H1 (cell line): ENCODE data around the gene CISH. TPM values are rescaled to one million over a fixed set of nuclear protein-coding genes. Genes with fewer than 3 reads are reported as not detected.

Source experiments
- CTCF ChIA-PET: fragments of 300-600 bp; sonication (Branson Sonifier 250); formaldehyde crosslinking; loops from one replicate; lab custom pipeline; 2021; ENCODE audit not compliant: partially characterized antibody; lab: Charles Lee
- POLR2A ChIA-PET: fragments of 300-600 bp; sonication (Branson Sonifier 250); formaldehyde crosslinking; loops from one replicate; lab custom pipeline; 2021; ENCODE audit warnings: inconsistent platforms; ENCODE audit not compliant: partially characterized antibody; lab: Charles Lee
- DNase-seq, 2 experiments: peaks; one replicate each; pipeline versions ENCODE4 v3.0.0 to v3.0.0-alpha.2; 2010 to 2022; ENCODE audit warnings: low spot score in 2 of 2, low read depth in 1 of 2, mixed read lengths in 1 of 2
- FAIRE-seq: peaks from 2 replicates; lab custom pipeline; 2011; peaks lifted over from hg19 to GRCh38; lab: Jason Lieb, UNC
- H2AFZ ChIP-seq: 2 replicates; pipeline ENCODE4 v1.8.1; 2012; ENCODE audit warnings: low read length, inconsistent platforms
- H2AK5ac ChIP-seq: 2 replicates; pipeline ENCODE4 v1.6.1; 2013; ENCODE audit warnings: low read depth, low read length
- H2BK120ac ChIP-seq: replicated peaks from 2 replicates; pipeline ENCODE3; 2013; ENCODE audit warnings: low read depth, low read length, inconsistent platforms
- H2BK12ac ChIP-seq: 2 replicates; pipeline ENCODE4 v1.6.1; 2013; ENCODE audit warnings: low read depth, low read length
- H2BK15ac ChIP-seq: 2 replicates; pipeline ENCODE4 v1.6.1; 2013; ENCODE audit warnings: low read length
- H2BK20ac ChIP-seq: 2 replicates; pipeline ENCODE4 v1.6.1; 2013; ENCODE audit warnings: low read length
- H2BK5ac ChIP-seq: 2 replicates; pipeline ENCODE4 v1.6.1; 2013; ENCODE audit warnings: low read depth, low read length
- H3K14ac ChIP-seq: 2 replicates; pipeline ENCODE4 v1.6.1; 2013; ENCODE audit warnings: inconsistent platforms; ENCODE audit not compliant: insufficient read length
- H3K18ac ChIP-seq: 2 replicates; pipeline ENCODE4 v1.6.1; 2013; ENCODE audit warnings: low read length; ENCODE audit errors: extremely low read depth
- H3K23ac ChIP-seq: 2 replicates; pipeline ENCODE4 v1.6.1; 2013; ENCODE audit warnings: inconsistent platforms; ENCODE audit not compliant: insufficient read length
- H3K23me2 ChIP-seq: 2 replicates; pipeline ENCODE4 v1.6.1; 2013; ENCODE audit warnings: low read depth, low read length
- H3K27ac ChIP-seq: 2 replicates; pipeline ENCODE4 v1.6.1; 2011; ENCODE audit warnings: low read depth, low read length, inconsistent platforms
- H3K27me3 ChIP-seq, 4 experiments: replicated peaks in 1 of 4; 1 replicate in 1 of 4; 2 replicates in 3 of 4; pipeline versions ENCODE4 v1.6.1 to v1.8.1; 2011 to 2013; ENCODE audit warnings: low read length in 3 of 4, mild to moderate bottlenecking in 3 of 4, inconsistent platforms in 2 of 4, mixed read lengths in 2 of 4, moderate library complexity in 1 of 4; ENCODE audit not compliant: control insufficient read depth in 3 of 4, insufficient read depth in 3 of 4; ENCODE audit errors: extremely low read depth in 1 of 4
- H3K36me3 ChIP-seq, 4 experiments: 2 replicates each; pipeline versions ENCODE4 v1.6.1 to v1.8.1; 2011 to 2013; ENCODE audit warnings: mild to moderate bottlenecking in 4 of 4, low read length in 3 of 4, moderate library complexity in 2 of 4, control low read depth in 1 of 4, inconsistent platforms in 1 of 4; ENCODE audit not compliant: insufficient read depth in 4 of 4, control insufficient read depth in 2 of 4
- H3K4ac ChIP-seq: replicated peaks from 2 replicates; pipeline ENCODE3; 2013; ENCODE audit warnings: low read length, low read depth, mixed read lengths, inconsistent platforms; ENCODE audit not compliant: insufficient read length
- H3K4me1 ChIP-seq, 4 experiments: replicated peaks in 1 of 4; 1 replicate in 1 of 4; 2 replicates in 3 of 4; pipeline versions ENCODE4 v1.6.1 to v1.8.1; 2011 to 2013; ENCODE audit warnings: low read length in 3 of 4, inconsistent platforms in 2 of 4, mixed read lengths in 1 of 4; ENCODE audit not compliant: insufficient read depth in 4 of 4, control insufficient read depth in 3 of 4
- H3K4me2 ChIP-seq, 2 experiments: 2 replicates each; pipeline versions ENCODE4 v1.6.1 to v1.8.1; 2011 to 2013; ENCODE audit warnings: low read depth in 2 of 2, low read length in 2 of 2, control low read depth in 1 of 2, inconsistent platforms in 1 of 2, mild to moderate bottlenecking in 1 of 2; ENCODE audit not compliant: insufficient read depth in 1 of 2
- H3K4me3 ChIP-seq, 4 experiments: fragments of 200-600, 300-600 bp in 1 of 4; sonication (generic), shearing (Covaris generic), sonication (Bioruptor Twin) in 1 of 4; 2 replicates each; pipeline versions ENCODE4 v1.5.1 to v1.8.1; 2011 to 2016; ENCODE audit warnings: low read length in 4 of 4, low read depth in 3 of 4, control low read depth in 2 of 4, inconsistent platforms in 2 of 4, mild to moderate bottlenecking in 2 of 4, mixed read lengths in 1 of 4, moderate library complexity in 1 of 4; ENCODE audit not compliant: insufficient read depth in 2 of 4; ENCODE audit errors: extremely low read depth in 1 of 4
- H3K56ac ChIP-seq: replicated peaks from 2 replicates; pipeline ENCODE3; 2013; ENCODE audit warnings: low read depth, mild to moderate bottlenecking, mixed read lengths, low read length, inconsistent platforms; ENCODE audit not compliant: insufficient read length
- H3K79me1 ChIP-seq: 2 replicates; pipeline ENCODE4 v1.6.1; 2013; ENCODE audit warnings: low read depth, low read length, control low read depth
- H3K79me2 ChIP-seq, 2 experiments: 2 replicates each; pipeline versions ENCODE4 v1.6.1 to v1.8.1; 2012 to 2013; ENCODE audit warnings: low read length in 2 of 2, mild to moderate bottlenecking in 2 of 2, inconsistent platforms in 1 of 2; ENCODE audit not compliant: insufficient read depth in 2 of 2, control insufficient read depth in 1 of 2
- H3K9ac ChIP-seq, 4 experiments: replicated peaks in 1 of 4; 1 replicate in 1 of 4; 2 replicates in 3 of 4; pipeline versions ENCODE4 v1.6.1 to v1.8.1; 2011 to 2013; ENCODE audit warnings: low read depth in 3 of 4, low read length in 3 of 4, control low read depth in 2 of 4, mild to moderate bottlenecking in 2 of 4, moderate library complexity in 2 of 4, inconsistent platforms in 1 of 4; ENCODE audit errors: extremely low read depth in 1 of 4
- H3K9me3 ChIP-seq, 2 experiments: 2 replicates each; pipeline versions ENCODE4 v1.6.1 to v1.8.1; 2012 to 2013; ENCODE audit warnings: mild to moderate bottlenecking in 2 of 2, moderate library complexity in 2 of 2, control low read depth in 1 of 2, inconsistent platforms in 1 of 2, low read depth in 1 of 2, low read length in 1 of 2, mixed read lengths in 1 of 2; ENCODE audit not compliant: insufficient read depth in 2 of 2
- H4K20me1 ChIP-seq, 2 experiments: replicated peaks in 1 of 2; 2 replicates each; pipeline versions ENCODE3 to v1.8.1; 2011 to 2013; ENCODE audit warnings: inconsistent platforms in 2 of 2, low read length in 2 of 2, mild to moderate bottlenecking in 1 of 2; ENCODE audit not compliant: insufficient read depth in 2 of 2, control insufficient read depth in 1 of 2
- H4K5ac ChIP-seq: 2 replicates; pipeline ENCODE4 v1.6.1; 2013; ENCODE audit warnings: low read length, low read depth, mixed read lengths, inconsistent platforms; ENCODE audit not compliant: insufficient read length
- H4K8ac ChIP-seq: 2 replicates; pipeline ENCODE4 v1.8.0; 2013; ENCODE audit warnings: mild to moderate bottlenecking, moderate library complexity, low read length, inconsistent platforms; ENCODE audit not compliant: insufficient read depth; ENCODE audit errors: extremely low read depth
- H4K91ac ChIP-seq: replicated peaks from 2 replicates; pipeline ENCODE3; 2013; ENCODE audit warnings: low read length, mixed read lengths, inconsistent platforms; ENCODE audit not compliant: insufficient read length
- CEBPB ChIP-seq: IDR thresholded peaks from 2 replicates; pipeline ENCODE4 v1.6.1; 2012; ENCODE audit warnings: low read depth, low read length
- MAX ChIP-seq: IDR thresholded peaks from 2 replicates; pipeline ENCODE4 v1.6.1; 2012; ENCODE audit warnings: inconsistent platforms
- TEAD4 ChIP-seq: IDR thresholded peaks from 2 replicates; pipeline ENCODE4 v1.6.1; 2012; ENCODE audit warnings: low read depth, low read length, inconsistent platforms, mixed read lengths
- WGBS, 2 experiments: shearing (Covaris generic) in 1 of 2; methylation state at CpG; one replicate each; pipeline versions ENCODE4 v1.1.6 to v1.1.7; 2013 to 2015; ENCODE audit warnings: low lambda C conversion rate in 2 of 2, mixed read lengths in 2 of 2, inconsistent platforms in 1 of 2, low coverage in 1 of 2, missing lambda C conversion rate in 1 of 2; ENCODE audit not compliant: insufficient replicate concordance in 2 of 2, insufficient coverage in 1 of 2, insufficient read length in 1 of 2; ENCODE audit errors: extremely low coverage in 1 of 2, missing lambda C conversion rate in 1 of 2; 5-methylcytosine and 5-hydroxymethylcytosine counted together
- polyA plus RNA-seq, 7 experiments: library from polyadenylated mRNA; depleted of rRNA in 3 of 7; stranded (reverse) in 5 of 7; unstranded in 2 of 7; fragments of >200 nt in 5 of 7; fragments of 200-250 nt in 2 of 7; gene quantifications; 1 replicate in 5 of 7; 2 replicates in 1 of 7; 4 replicates in 1 of 7; pipeline versions ENCODE4 v1.2.1 to v1.2.3, GENCODE V29; 2011 to 2013; ENCODE audit warnings: missing spikeins in 2 of 7, mixed read lengths in 2 of 7
- total RNA-seq: library from RNA; stranded (reverse); fragmentation: NEBNext Ultra II Directional; extraction: Animal tissue kit (Norgen Biotek cat#: 25700); gene quantifications from 2 replicates; pipeline ENCODE4 v1.2.1, GENCODE V29; 2021

The CISH gene
- total and polyA plus RNA-seq, 2 of the 8 experiments (the other 6 are each of a cell fraction or from before 2014, with no cell fraction given): 1.9 to 2.2 TPM

- TF ChIP-seq MAX (no peak), TEAD4 (0 out of 2 replicates have a peak, but pooled peaks have one; percentile 18), CEBPB (peak; percentile 78)
- ChIA-PET POLR2A (interaction anchor here (1.0 kb wide), 1 partner anchor 10 kb away, joined by 3 read pairs; no protein-coding TSS in a partner anchor), CTCF (interaction anchor here (7.1 to 46.5 kb wide), 2 partner anchors 15 to 31 kb away, joined by 70 to 863 read pairs; partner anchors contain the start of genes C3orf18, CISH, HEMK1 and MAPKAPK3)
- H3K79me1 ChIP-seq: no peaks in the 10 kb centered on the region
- H3K27ac ChIP-seq: no peak overlapping the region
- H3K14ac ChIP-seq: no peak overlapping the region
- no peak overlapping the region for H2BK12ac ChIP-seq
- no peak overlapping the region for H2BK20ac ChIP-seq
- H4K91ac ChIP-seq: no peak overlapping the region
- no peak overlapping the region for H3K18ac ChIP-seq
- no peak overlapping the region for H2BK120ac ChIP-seq
- no peak overlapping the region for H2BK15ac ChIP-seq
- no peak for DNase-seq
- no peak overlapping the region for H3K4me2 ChIP-seq
- peaks cover 0 to 2% (median 0%) of the 10 kb centered on the region in 4 experiments; a peak in 1 of 7 replicates for H3K27me3 ChIP-seq
- H3K4me1 ChIP-seq: no peaks in the 10 kb centered on the region
- H4K8ac ChIP-seq: no peak overlapping the region
- FAIRE-seq: no peak
- H2BK5ac ChIP-seq: no peak overlapping the region
- no peak overlapping the region for H3K9ac ChIP-seq
- H4K20me1 ChIP-seq: peaks cover 0 to 2% of the 10 kb centered on the region in 2 experiments
- H3K4ac ChIP-seq: no peak overlapping the region
- no peaks in the 10 kb centered on the region for H3K36me3 ChIP-seq
- H4K5ac ChIP-seq: no peak overlapping the region
- no peaks in the 10 kb centered on the region for H3K23me2 ChIP-seq
- no peaks in the 10 kb centered on the region for H3K9me3 ChIP-seq
- no peak overlapping the region for H3K56ac ChIP-seq
- no peak overlapping the region for H3K4me3 ChIP-seq
- H2AK5ac ChIP-seq: no peak overlapping the region
- WGBS, 2 experiments: 94% methylated on average over 2 of the region's 2 CpGs; no CpG with 5 or more reads in 1 of the 2 experiments
- H2AFZ ChIP-seq: no peak overlapping the region
- no peaks in the 10 kb centered on the region for H3K79me2 ChIP-seq
- H3K23ac ChIP-seq: no peak overlapping the region
Measured at GRCh38 chr3:50584391-50584790, 27.2 kb downstream of the CISH start.
